ENCODE measurements around the gene RDH12.
"Not testable (repeated sequence)": the region's sequence is repeated elsewhere in the genome, so short reads cannot be mapped to it uniquely, and the experiment has no call there.

RDH12 gene

GRCh38 chr14:67701492-67701891 lies at the start of gene RDH12:
Gene RDH12 (plus strand): TSS chr14:67701886. CDS start chr14:67722643, 20,757 bp downstream.
- not testable (repeated sequence) for DNase-seq (ENCODE audit: low spot score)

- DNase-seq (ENCODE audit: low spot score): no peak
These were observed 49.5 kb upstream of the RDH12 start for GRCh38 chr14:67652189-67652588.

DNA sequence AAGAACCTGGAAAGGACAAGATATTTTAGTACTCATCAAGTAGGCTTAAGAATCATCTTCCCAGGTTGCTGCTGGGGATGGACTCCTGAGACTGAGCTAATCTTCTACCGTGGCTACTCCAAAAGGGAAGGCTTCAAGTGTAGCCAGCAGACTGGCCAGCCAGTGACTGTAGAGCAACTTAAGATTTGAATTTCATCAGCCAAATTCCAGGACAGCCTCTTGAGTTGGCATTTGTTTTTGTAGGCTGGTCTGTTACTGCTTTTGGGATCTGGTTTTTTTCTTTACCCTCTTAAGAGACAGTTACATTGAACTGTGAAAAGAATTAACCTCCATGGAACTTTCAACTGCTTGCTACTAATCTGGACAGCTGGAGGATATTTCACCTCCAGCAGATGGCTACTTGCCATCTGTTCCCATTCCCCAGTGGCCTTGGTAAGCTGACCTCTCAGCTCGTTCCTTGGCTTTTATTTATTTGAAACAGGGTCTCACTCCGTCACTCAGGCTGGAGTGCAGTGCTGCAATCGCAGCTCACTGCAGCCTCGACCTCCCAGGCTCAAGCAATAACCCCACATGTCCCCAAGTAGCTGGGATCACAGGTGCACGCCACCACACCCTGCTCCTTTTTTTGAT lies 47.9 kb upstream of the RDH12 start:
- no peak for DNase-seq (ENCODE audit: low spot score)

GRCh38 chr14:67663633-67664032 lies 38.1 kb upstream of the RDH12 start:
- DNase-seq (ENCODE audit: low spot score): no peak

- DNase-seq (ENCODE audit: low spot score): no peak
These were observed 35.8 kb upstream of the RDH12 start for GRCh38 chr14:67665868-67666267.

- peak; percentile 82 for DNase-seq (ENCODE audit: low spot score)
These were observed 34.8 kb upstream of the RDH12 start for GRCh38 chr14:67666750-67667449.

DNA sequence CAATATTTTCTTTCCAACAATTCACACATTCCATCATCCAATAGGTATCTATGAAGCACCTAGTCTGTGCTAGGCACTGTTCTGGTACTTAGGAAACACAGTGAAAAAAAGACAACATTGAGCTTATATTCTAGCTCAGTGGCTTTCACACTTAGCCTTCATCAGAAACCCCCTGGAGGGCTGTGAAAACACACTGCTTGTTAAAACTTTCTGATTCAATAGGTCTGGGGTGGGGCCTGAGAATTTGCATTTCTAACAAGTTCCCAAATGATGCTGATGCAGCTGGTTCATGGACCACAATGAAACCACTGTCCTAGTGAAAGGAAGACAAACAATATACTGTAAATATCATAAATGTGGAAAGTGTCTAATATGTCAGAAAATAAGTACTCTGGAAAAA lies 33.1 kb upstream of the RDH12 start:
- peak; percentile 48 for DNase-seq (ENCODE audit: low spot score)

- DNase-seq (ENCODE audit: low spot score): no peak
These were observed 28.2 kb upstream of the RDH12 start for GRCh38 chr14:67673451-67673850.

- DNase-seq (ENCODE audit: low spot score): peak; percentile 73
These were observed 27.6 kb upstream of the RDH12 start for GRCh38 chr14:67674139-67674479.

- peak; percentile 66 for DNase-seq (ENCODE audit: low spot score)
These were observed 27.0 kb upstream of the RDH12 start, which contains the start of gene VTI1B for GRCh38 chr14:67674480-67675218. Gene VTI1B (minus strand): TSS chr14:67674632. CDS start chr14:67674489, 143 bp downstream.

DNA sequence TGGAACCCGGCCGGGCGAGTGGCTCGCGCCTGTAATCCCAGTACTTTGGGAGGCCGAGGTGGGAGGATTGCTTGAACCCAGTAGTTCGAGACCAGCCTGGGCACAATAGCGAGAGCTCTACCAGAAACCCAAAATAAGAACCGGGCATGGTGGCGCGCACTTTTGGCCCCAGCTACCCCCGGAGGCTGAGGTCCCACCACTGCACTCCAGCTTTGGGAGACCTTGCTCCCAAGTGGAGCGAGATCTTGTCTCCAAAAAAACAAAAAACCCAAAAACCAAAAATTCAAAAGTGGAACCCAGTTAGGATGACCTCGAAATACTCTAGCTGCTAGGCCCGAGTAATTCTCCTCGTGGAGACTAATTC lies 26.5 kb upstream of the RDH12 start:
- no peak for DNase-seq (ENCODE audit: low spot score)

DNA sequence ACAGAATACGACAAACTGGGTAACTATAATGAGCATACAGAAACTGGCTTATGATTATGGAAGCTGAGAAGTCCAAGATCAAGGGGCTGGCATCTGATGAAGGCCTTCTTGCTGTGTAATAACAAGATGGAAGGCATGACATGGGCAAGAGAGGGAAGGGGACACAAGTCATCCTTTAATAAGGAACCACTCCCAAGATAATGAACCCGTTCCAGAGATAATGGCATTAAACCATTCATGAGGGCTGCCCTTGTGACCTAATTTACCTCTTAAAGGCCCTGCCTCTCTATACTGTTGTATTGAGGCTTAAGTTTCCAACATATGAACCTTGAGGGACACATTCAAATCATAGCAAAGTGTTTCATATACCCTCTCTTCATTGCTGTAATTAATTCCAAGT lies 22.7 kb upstream of the RDH12 start:
- no peak for DNase-seq (ENCODE audit: low spot score)

DNA sequence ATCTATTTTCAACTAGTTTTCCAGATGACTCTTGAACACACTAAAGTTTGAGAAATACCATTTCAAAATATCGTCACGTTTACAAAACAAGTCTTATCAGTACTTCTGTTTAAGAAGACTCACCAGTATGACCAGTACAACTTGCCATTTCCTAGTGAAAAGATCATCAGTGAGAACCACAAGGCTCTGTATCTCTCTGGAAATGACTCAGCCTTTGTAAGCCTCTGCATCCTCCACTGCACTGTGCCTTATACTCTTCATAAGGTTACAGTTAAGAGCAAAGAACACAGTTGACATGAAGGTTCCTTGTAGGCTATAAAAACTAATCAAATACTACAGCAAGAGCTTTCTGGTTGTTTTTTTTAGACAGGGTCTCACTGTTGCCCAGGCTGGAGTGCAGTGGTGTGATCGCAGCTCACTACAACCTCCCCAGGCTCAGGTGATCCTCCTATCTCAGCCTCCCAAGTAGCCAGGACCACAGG lies 21.5 kb upstream of the RDH12 start:
- no peak for DNase-seq (ENCODE audit: low spot score)

DNA sequence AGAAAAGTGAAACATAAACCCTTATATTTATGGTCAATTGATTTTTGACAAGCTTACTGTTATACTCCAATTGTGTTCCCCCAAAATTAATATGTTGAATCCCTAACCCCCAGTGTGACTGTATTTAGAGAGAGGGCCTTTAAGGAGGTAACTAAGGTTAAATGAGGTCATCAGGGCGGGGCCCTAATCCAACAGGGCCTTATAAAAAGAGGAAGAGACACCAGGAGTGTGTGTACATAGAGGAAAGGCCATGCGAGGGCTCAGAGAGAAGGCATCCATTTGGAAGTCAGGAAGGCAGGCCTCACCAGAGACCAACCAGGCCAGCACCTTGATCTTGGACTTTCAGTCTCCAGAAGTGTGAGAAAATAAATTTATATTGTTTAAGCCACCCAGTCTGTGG lies 20.7 kb upstream of the RDH12 start:
- DNase-seq (ENCODE audit: low spot score): no peak

DNA sequence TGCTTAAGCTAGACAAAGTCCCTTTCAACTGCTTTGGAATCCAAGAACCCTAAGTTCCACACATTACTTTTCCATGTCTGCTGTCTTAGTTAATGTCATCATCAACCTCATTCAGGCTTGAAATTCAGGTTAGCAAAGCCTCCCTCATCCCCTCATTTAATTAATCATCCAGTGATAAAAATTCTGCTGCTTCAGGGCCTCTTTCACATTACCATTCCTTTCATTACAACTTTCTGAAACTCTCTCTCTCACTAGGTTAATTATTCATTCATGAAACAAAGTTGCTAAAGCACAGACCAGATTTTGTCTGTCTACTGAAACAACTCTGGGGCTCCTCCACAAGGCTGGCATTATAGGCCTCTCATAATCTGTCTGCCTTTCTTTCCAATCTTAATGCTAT lies 17.8 kb upstream of the RDH12 start:
- DNase-seq (ENCODE audit: low spot score): no peak

GRCh38 chr14:67690011-67690410 lies 11.7 kb upstream of the RDH12 start:
- DNase-seq (ENCODE audit: low spot score): no peak

GRCh38 chr14:67694791-67695393 lies 6.8 kb upstream of the RDH12 start:
- DNase-seq (ENCODE audit: low spot score): peak; percentile 60

DNA sequence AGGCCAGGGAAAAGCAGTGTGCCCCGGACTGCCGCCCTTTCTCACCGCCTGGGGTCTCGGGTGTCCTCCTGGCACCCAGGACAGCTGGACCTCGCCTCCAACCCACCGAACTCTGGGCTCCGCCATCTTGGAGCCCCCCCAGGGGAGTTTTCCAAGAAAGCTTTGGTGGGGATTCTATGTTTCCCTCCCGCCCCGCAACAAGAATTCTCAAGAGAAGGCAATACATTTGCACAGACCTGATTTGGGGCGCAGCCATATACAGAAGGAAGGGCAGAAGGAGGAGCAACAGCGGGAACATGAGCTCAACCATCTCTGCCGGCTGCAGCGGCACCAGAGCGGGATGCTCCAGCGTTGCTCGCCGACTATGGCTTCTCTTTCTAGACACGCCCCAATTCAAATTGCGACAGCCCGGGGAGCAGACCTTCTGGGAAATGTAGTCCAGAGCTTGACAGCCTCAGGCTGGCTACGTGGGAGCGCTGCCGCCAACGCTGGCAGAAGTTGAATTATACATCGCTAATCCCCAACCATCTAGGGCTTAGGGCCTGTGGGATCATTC lies 6.2 kb upstream of the RDH12 start, which contains the start of gene RDH11:
TSS of gene RDH11 (minus strand) at position 371 of the 556 bp plus-strand sequence. CDS start at position 310, 61 bp downstream.
- DNase-seq (ENCODE audit: low spot score): peak; percentile 94

DNA sequence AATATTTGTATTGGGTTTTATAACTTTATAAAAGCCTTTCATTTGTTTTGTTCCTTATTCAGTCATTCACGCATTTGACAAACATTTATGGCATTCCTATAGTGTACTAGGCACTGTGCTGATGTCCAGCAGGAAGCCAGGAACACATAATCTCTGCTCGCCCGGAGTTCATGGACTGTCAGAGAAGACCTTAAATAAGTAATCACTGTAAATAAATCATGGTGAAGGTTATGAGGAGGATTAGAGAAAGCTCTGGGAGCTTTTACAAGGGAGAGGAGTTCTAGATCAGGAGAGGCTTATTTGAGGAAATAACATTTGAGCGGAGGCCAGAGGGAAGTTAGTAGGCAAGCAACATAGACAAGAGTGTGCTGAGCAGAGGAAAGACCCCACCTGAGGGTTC lies 4.7 kb upstream of the RDH12 start:
- no peak for DNase-seq (ENCODE audit: low spot score)

DNA sequence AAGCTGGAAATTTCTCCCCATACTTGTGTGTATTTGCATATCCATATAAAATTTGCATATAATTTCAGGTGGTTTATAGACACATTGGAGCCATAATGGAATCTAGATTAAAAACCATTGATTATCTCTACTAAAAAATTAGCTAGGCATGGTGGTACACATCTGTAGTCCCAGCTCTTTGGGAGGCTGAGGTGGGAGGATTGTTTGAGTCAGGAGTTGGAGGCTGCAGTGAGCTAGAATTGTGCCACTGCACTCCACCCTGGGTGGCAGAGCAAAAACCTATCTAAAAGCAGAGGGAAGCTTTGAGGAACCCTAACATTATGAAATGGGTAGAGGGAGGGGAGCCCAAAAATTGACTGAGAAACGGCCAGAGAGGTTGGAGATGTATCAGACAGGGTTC lies 3.5 kb upstream of the RDH12 start:
- DNase-seq (ENCODE audit: low spot score): no peak

DNA sequence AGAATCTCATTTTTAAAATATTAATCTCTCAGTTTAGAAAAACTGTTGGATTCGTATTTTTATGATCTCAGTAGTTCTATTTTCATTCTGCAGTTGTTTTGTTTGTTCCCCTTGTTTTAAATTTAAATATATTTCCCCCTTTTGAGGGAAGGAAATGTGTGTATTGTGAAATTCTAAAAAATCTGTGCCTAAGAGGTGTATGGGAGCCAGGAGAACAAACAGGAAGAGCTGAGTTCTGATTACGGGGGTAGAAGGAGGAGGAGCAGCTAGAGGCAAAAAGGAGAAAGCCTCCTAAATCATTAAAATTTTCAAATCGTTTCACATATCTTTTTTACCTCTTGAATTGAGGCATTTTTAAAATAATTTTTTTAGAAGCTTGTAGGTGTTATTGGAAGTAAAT lies 2.3 kb downstream of the RDH12 start:
- peak; percentile 25 for DNase-seq (ENCODE audit: low spot score)

GRCh38 chr14:67704484-67705089 lies 2.9 kb downstream of the RDH12 start:
- peak; percentile 98 for DNase-seq (ENCODE audit: low spot score)

All from pons (tissue), 1 donor.